ENCODE measurements around the gene AS3MT. TPM values are rescaled to one million over a fixed set of nuclear protein-coding genes. Genes with fewer than 3 reads are reported as not detected.
"Not testable (repeated sequence)": the region's sequence is repeated elsewhere in the genome, so short reads cannot be mapped to it uniquely, and the experiment has no call there.

The AS3MT gene
- total RNA-seq, 4 donors from 2014 or later: 3.6 to 5.8 TPM; not detected in 2

- Histone ChIP-seq H3K9me3 (peaks cover 0 to 18% (median 2%) of the 10 kb centered on the region in 4 donors), H3K4me1 (peaks cover 0 to 4% (median 0%) of the 10 kb centered on the region in 4 donors), H3K27me3 (no peaks in the 10 kb centered on the region), H3K4me3 (no peak overlapping the region), H3K27ac (no peak overlapping the region), H3K36me3 (no peaks in the 10 kb centered on the region)
- TF ChIP-seq CTCF (IDR thresholded peaks at IDR 0.05): peak; percentile 37 to 90 (median 85)
- TF ChIP-seq POLR2A (IDR thresholded peaks at IDR 0.05): no peak
- DNase-seq: peak; percentile 62 to 90 (median 72)
These were observed 34.2 kb upstream of the AS3MT start for GRCh38 chr10:102835007-102835482.

GRCh38 chr10:102837230-102837721 is 32.0 kb upstream of the AS3MT start, which contains the start of gene CYP17A1:
Gene CYP17A1 (minus strand): TSS chr10:102837413. CDS start chr10:102837361, 52 bp downstream.
- TF ChIP-seq CTCF (IDR thresholded peaks at IDR 0.05) (no peak), POLR2A (IDR thresholded peaks at IDR 0.05) (no peak)
- H3K4me1 ChIP-seq: peaks cover 0 to 4% (median 0%) of the 10 kb centered on the region in 4 donors
- H3K9me3 ChIP-seq: peaks cover 0 to 18% (median 2%) of the 10 kb centered on the region in 4 donors
- no peaks in the 10 kb centered on the region for H3K36me3 ChIP-seq
- H3K27ac ChIP-seq: no peak within 1 kb of the TSS
- no peaks in the 10 kb centered on the region for H3K27me3 ChIP-seq
- no peak within 1 kb of the TSS for H3K4me3 ChIP-seq
- DNase-seq: no peak

- H3K4me1 ChIP-seq, H3K27ac ChIP-seq, H3K27me3 ChIP-seq, H3K36me3 ChIP-seq, DNase-seq, H3K4me3 ChIP-seq: not testable (repeated sequence)
- peaks cover 0 to 18% (median 2%) of the 10 kb centered on the region in 4 donors for H3K9me3 ChIP-seq
These were observed 30.9 kb upstream of the AS3MT start for GRCh38 chr10:102838276-102838927.

GRCh38 chr10:102841827-102842345 is 27.4 kb upstream of the AS3MT start:
- Histone ChIP-seq H3K9me3 (peaks cover 0 to 18% (median 2%) of the 10 kb centered on the region in 4 donors), H3K4me3 (no peak overlapping the region), H3K27me3 (no peaks in the 10 kb centered on the region), H3K4me1 (no peaks in the 10 kb centered on the region), H3K27ac (no peak overlapping the region), H3K36me3 (no peaks in the 10 kb centered on the region)
- DNase-seq: no peak
- TF ChIP-seq POLR2A (IDR thresholded peaks at IDR 0.05): no peak
- TF ChIP-seq CTCF (IDR thresholded peaks at IDR 0.05): no peak

GRCh38 chr10:102843139-102843538 is 26.1 kb upstream of the AS3MT start:
- H3K27ac ChIP-seq, H3K9me3 ChIP-seq, H3K36me3 ChIP-seq, DNase-seq, H3K27me3 ChIP-seq, H3K4me3 ChIP-seq, H3K4me1 ChIP-seq: not testable (repeated sequence)

- H3K36me3 ChIP-seq, H3K9me3 ChIP-seq, H3K27me3 ChIP-seq, DNase-seq, H3K4me1 ChIP-seq, H3K27ac ChIP-seq, H3K4me3 ChIP-seq: not testable (repeated sequence)
These were observed 25.0 kb upstream of the AS3MT start for GRCh38 chr10:102844190-102844776.

GRCh38 chr10:102845352-102845902 is 23.8 kb upstream of the AS3MT start:
- Histone ChIP-seq H3K27me3 (no peaks in the 10 kb centered on the region), H3K27ac (no peak overlapping the region), H3K4me3 (no peak overlapping the region), H3K36me3 (no peaks in the 10 kb centered on the region), H3K9me3 (no peaks in the 10 kb centered on the region), H3K4me1 (no peaks in the 10 kb centered on the region)
- TF ChIP-seq CTCF (IDR thresholded peaks at IDR 0.05) (no peak), POLR2A (IDR thresholded peaks at IDR 0.05) (no peak)
- DNase-seq: no peak
